Kidney tubule cell (primary cell): ENCODE results near the gene ZNF74.
"Not testable (repeated sequence)": the region's sequence is repeated elsewhere in the genome, so short reads cannot be mapped to it uniquely, and the experiment has no call there.

Experiments
- DNase-seq: peaks from one replicate; pipeline ENCODE4 v3.0.0-alpha.2; 2018; ENCODE audit warnings: low spot score

The ZNF74 gene

DNA sequence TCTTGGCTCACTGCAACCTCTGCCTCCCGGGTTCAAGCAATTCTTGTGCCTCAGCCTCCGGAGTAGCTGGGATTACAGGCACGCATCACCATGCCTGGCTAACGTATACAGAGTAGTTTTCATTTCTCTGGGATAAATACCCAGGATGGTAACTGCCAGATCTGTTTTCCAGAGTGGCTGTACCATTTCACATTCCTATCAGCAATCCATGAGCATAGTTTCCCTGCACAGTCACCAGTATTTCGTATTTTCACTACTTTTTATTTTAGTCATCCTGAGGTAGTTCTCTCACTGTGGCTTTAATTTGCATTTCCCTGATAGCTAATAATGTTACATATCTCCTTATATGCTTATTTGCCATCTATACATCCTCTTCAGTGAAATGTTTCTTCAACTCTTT lies 54.7 kb downstream of the ZNF74 start:
- no peak for DNase-seq

DNA sequence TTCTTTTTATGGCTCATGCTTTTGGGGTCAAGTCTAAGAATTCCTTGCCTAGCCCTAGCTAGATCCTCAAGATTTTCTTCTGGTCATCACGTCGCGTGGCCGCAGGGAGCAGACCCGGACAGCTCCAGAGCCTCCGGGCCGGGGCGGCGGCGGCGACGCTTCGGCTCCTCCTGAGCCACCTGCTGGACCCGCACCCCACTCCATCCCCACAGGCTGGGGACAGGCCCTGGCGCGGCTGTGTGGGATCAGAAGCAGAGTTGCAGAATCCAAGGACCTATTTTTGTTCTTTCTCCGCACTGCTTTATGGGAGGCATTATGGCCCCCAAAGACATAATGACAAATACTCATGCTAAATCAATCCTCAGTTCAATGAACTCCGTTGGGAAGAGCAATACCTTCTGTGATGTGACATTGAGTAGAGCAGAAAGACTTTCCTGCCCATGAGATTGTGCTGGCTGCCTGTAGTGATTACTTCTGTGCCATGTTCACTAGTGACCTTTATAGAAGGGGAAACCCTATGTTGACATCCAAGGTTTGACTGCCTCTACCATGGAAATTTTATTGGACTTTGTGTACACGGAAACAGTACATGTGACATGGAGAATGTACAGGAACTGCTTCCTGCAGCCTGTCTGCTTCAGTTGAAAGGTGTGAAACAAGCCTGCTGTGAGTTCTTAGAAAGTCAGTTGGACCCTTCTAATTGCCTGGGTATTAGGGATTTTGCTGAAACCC lies 56.0 kb downstream of the ZNF74 start:
- no peak for DNase-seq

DNA sequence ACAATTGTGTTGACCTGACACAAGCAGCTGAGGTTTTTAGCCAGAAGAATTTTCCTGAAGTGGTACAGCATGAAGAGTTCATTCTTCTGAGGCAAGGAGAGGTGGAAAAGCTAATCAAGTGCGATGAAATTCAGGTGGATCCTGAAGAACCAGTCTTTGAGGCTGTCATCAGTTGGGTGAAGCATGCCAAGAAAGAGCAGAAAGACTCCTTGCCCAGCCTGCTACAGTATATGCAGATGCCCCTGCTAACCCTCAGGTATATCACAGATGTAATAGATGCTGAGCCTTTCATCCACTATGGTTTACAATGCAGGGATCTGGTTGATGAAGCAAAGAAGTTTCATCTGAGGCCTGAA lies 56.6 kb downstream of the ZNF74 start:
- no peak for DNase-seq

DNA sequence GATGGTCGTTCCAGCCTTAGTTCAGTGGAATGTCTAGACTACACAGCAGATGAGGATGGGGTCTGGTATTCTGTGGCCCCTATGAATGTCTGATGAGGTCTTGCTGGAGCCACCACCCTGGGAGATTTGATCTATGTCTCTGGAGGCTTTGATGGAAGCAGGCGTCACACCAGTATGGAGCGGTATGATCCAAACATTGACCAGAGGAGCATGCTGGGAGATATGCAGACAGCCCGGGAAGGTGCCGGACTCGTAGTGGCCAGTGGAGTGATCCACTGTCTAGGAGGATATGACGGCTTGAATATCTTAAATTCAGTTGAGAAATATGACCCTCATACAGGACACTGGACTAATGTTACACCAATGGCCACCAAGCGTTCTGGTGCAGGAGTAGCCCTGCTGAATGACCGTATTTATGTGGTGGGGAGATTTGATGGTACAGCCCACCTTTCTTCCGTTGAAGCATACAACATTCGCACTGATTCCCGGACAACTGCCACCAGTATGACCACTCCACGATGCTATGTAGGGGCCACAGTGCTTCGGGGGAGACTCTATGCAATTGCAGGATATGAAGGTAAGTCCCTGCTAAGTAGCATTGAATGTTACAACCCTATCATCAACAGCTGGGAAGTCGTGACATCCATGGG lies 57.3 kb downstream of the ZNF74 start:
- not testable (repeated sequence) for DNase-seq

DNA sequence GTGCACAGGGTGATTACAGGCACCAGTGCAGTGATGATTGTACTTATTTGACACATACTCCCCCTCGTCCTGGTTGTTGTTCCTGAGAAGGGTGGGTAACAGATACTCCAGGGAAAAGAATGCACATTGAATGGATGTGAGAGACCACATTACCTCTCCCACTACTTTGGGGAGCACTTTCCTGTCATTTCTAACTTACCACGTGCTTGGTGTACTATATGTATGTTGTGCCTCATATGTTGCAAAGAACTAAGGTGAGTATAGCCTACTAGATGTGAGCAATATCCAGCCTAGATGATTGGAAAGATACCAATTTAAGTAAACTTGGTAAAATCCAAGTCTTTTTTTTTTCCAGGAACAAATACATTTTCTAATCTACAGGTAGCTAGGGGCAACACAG lies 58.0 kb downstream of the ZNF74 start:
- no peak for DNase-seq

DNA sequence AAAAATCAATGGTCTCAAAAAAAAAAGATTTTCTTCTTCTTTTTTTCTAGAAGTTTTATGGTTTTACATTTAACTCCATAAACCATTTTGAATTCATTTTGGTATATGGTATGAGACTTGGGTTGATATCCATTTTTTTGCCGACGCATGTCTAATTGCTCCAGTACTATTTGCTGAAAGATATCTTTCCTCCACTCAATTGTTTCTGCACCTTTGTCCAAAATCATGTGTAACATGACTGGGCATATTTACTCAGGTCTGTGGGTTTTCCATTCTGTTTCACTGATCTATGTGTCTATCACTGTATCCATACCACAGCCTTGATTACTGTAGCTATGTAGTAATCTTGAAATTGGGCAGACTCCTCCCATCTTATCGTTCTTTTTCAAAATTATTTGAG lies 59.3 kb downstream of the ZNF74 start:
- DNase-seq = no peak

DNA sequence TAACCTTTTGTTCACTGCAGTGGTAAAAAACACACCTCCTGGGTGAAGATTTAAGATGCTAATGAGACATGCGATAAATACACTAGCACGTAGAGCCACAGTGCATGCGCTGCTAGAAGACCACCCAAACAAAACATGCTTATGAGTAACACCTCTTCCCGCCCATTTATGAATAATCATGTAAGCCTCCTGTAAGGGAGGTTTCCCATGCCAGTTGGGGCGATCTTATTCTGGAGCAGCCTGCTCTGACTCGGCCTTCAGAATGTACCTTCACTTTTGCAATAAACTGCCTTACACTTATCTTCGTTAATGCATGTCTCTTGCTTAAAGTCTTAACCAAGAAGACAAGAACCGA lies 61.7 kb downstream of the ZNF74 start:
- DNase-seq = no peak

DNA sequence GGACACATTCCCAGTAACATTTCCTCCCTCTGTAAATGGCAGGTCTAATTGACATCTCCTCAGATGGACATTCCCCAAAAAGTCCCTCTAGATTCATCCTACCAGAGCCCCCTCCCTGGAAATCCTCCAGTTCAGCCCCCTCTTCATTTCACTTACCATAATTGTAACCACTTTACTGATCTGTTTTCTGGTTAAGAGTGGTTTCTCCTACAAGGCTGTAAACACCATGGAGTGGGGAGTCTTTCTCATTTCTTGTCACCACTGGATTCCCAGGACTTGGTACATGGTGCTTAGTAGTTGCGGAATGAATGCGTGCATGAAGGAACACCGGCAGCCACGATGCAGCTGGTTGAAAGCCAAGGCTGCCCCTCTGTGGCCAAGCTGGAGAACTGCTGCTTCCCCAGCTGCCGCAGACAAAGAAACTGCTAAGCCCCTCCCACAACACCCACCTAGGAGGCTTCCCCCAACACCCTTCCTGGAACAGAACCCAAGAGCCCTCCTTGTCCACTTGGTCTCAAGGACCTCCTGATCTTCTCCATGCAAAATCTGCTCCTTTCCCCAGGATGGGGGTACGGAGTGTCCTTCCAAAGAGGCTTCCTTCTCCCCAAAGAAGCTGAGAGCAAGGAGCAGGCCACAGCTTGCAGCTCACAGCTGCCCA lies 62.2 kb downstream of the ZNF74 start:
- peak; percentile 78 for DNase-seq

DNA sequence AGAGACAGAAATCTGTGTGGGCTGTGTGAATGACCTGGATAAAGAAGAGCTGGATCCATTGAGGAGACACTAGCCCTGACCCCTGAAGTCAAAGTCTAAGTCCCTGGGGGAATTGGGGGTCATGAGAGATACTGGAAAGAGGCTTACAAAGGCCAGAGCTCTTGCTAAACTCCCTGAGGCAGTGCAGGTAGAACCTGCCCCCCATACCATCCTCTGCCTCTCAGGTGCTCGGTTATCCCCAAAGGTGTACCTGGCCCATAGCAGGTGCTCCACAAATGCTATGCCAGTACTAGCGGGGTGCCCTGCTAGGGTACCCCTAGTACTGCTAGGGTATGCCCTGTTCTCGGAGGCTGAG lies 62.7 kb downstream of the ZNF74 start:
- no peak for DNase-seq

DNA sequence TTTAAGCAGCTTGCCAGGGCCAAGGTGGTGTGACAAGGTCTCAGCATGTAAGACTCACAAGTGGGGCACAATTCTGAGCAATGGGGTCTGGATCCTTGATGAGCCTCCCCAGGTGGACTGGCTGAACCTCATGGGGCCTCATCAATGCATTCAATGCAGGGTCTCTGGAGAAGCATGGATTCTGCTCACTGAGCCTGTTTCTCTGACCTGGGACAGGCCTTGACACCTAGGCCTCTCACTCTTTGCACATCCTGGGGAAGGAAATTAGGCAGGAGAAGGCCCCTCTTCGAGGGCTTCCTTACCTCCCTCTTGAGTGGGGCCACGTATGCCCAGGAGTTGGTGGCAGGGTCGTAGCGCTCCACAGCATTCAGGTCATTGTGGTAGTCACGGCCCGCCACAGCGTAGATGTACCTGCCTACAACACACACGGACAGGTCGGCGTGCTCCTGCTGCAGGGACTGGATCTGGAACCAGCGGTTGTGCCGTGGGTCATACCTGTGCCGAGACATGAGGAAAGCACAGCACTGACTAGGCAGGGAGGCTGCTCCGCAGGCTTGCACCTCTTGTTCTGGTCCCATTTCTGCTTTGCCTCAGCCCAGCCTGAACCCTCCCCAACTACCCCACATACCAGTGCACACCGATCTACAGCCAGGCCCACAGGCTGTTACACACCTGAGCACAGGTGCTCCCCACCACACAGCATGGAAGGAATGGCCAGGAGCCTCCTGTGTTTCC lies 63.7 kb downstream of the ZNF74 start:
- no peak for DNase-seq
